Tibial nerve (tissue), 3 donors: ENCODE measurements around the gene PTGDR2.

Source experiments
- CTCF ChIP-seq, 5 experiments: fragments of 200-600 bp in 3 of 5; fragments of 450-650 bp in 2 of 5; sonication (generic) in 3 of 5; IDR thresholded peaks; one replicate each; pipeline ENCODE4 v1.5.1; 2016 to 2019; ENCODE audit warnings: antibody characterized with exemption in 5 of 5, mild to moderate bottlenecking in 3 of 5, moderate library complexity in 2 of 5
- POLR2A ChIP-seq, 2 donors: fragments of 450-650 bp; IDR thresholded peaks; one replicate each; pipeline ENCODE4 v1.6.1; 2017; ENCODE audit warnings: antibody characterized with exemption in 2 of 2, mild to moderate bottlenecking in 2 of 2, moderate library complexity in 2 of 2

DNA sequence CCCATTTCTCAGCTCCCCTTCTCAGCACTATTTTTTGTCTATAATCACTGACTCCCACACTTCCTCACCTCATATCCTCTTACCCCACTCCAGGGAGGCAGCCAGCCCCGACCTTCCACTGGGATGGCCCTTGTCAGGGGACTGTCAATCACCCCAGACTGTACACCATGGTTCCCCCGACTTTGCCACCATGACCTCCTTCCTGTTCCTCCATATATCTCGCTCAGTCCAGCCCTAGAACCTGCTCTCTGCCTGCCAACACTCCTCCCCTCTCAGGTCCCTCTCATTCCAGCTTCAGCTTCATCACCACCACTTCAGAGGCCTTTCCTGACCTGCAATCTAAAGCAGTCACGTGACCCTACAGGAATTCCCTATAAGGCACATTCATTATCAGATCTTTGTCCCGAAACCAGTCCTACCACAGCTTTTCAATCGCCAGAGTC lies 34.1 kb upstream of the PTGDR2 start:
- TF ChIP-seq CTCF (IDR thresholded peaks at IDR 0.05) (no peak), POLR2A (IDR thresholded peaks at IDR 0.05) (no peak)
